A549 (cell line): ENCODE measurements around the gene PLCB2. TPM values are rescaled to one million over a fixed set of nuclear protein-coding genes. Genes with fewer than 3 reads are reported as not detected.

Experiments used
- ATAC-seq, 2 experiments: fragments of 200-7000 bp in 1 of 2; fragments of >200 bp in 1 of 2; cut with Nextera tagmentation in 1 of 2; cut with Tn5 transposase in 1 of 2; 3 replicates each; pipeline versions ENCODE4 v1.8.0 to v1.9.1; 2018 to 2020; ENCODE audit warnings: mild to moderate bottlenecking in 1 of 2, moderate library complexity in 1 of 2
- CTCF ChIA-PET: fragments of 300-600 bp; sonication (Branson Sonifier 250); formaldehyde crosslinking; extraction: SDS; loops from one replicate; lab custom pipeline; 2021; ENCODE audit warnings: antibody characterized with exemption, inconsistent platforms; lab: Yijun Ruan, JAX
- POLR2A ChIA-PET: fragments of 350-600 bp; formaldehyde crosslinking; extraction: SDS; loops from one replicate; lab custom pipeline; 2021; ENCODE audit warnings: antibody characterized with exemption, inconsistent platforms; lab: Yijun Ruan, JAX
- DNase-seq, 2 experiments: peaks; one replicate each; pipeline versions ENCODE4 v3.0.0 to v3.0.0-alpha.2; 2011 to 2016; ENCODE audit warnings: low read depth in 1 of 2, low spot score in 1 of 2
- FAIRE-seq: peaks from 2 replicates; lab custom pipeline; 2011; peaks lifted over from hg19 to GRCh38; lab: Jason Lieb, UNC
- H3K27ac ChIP-seq, 2 experiments: fragments of >200 bp; sonication (Bioruptor Twin); formaldehyde crosslinking; 3 replicates each; pipeline ENCODE4 v1.5.1; 2016 to 2017
- H3K4me1 ChIP-seq: fragments of >200 bp; sonication (Bioruptor Twin); formaldehyde crosslinking; 3 replicates; pipeline ENCODE4 v1.6.1; 2016
- H3K4me2 ChIP-seq: fragments of >200 bp; sonication (Bioruptor Twin); formaldehyde crosslinking; 3 replicates; pipeline ENCODE4 v1.6.1; 2016
- H3K4me3 ChIP-seq: fragments of >200 bp; sonication (Bioruptor Twin); formaldehyde crosslinking; 3 replicates; pipeline ENCODE4 v1.5.1; 2016
- H3K9me3 ChIP-seq: fragments of >200 bp; sonication (Bioruptor Twin); formaldehyde crosslinking; 3 replicates; pipeline ENCODE4 v1.6.1; 2016
- CBX8 ChIP-seq: fragments of 200-600 bp; sonication (generic); IDR thresholded peaks from 2 replicates; pipeline ENCODE4 v1.6.1; 2016
- EHMT2 ChIP-seq: fragments of 200-600 bp; sonication (generic); IDR thresholded peaks from 2 replicates; pipeline ENCODE4 v1.6.1; 2016; ENCODE audit warnings: antibody characterized with exemption, low read depth, mild to moderate bottlenecking, moderate library complexity
- EP300 ChIP-seq, 2 experiments: fragments of >200 bp; sonication (Bioruptor Twin); formaldehyde crosslinking; IDR thresholded peaks; 2 replicates in 1 of 2; 3 replicates in 1 of 2; pipeline ENCODE4 v1.6.1; 2016 to 2017
- JUNB ChIP-seq: fragments of >200 bp; sonication (Bioruptor Twin); formaldehyde crosslinking; IDR thresholded peaks from 2 replicates; pipeline ENCODE4 v1.6.1; 2016
- MAFK ChIP-seq: fragments of 450-650 bp; IDR thresholded peaks from 2 replicates; pipeline ENCODE4 v1.6.1; 2014; ENCODE audit not compliant: partially characterized antibody
- NFE2L2 ChIP-seq: fragments of 150-350 bp; conservative IDR thresholded peaks from 2 replicates; pipeline ENCODE4 v1.6.1; 2014; ENCODE audit warnings: low read length
- RAD21 ChIP-seq, 2 experiments: fragments of >200 bp in 1 of 2; sonication (Bioruptor Twin) in 1 of 2; formaldehyde crosslinking in 1 of 2; IDR thresholded peaks in 1 of 2; conservative IDR thresholded peaks in 1 of 2; 2 replicates in 1 of 2; 3 replicates in 1 of 2; pipeline ENCODE4 v1.6.1; 2012 to 2018; ENCODE audit warnings: inconsistent platforms in 1 of 2
- RNF2 ChIP-seq: fragments of 200-600 bp; sonication (generic); IDR thresholded peaks from 2 replicates; pipeline ENCODE4 v1.6.1; 2016; ENCODE audit warnings: low read depth, mild to moderate bottlenecking, antibody characterized with exemption, moderate library complexity, borderline replicate concordance
- SMC3 ChIP-seq: fragments of >200 bp; sonication (Bioruptor Twin); formaldehyde crosslinking; IDR thresholded peaks from 3 replicates; pipeline ENCODE4 v1.6.1; 2018; ENCODE audit warnings: inconsistent platforms
- SREBF2 ChIP-seq: fragments of 450-650 bp; IDR thresholded peaks from 2 replicates; pipeline ENCODE4 v1.6.1; 2014; ENCODE audit warnings: mild to moderate bottlenecking, moderate library complexity
- TFCP2L1 ChIP-seq: fragments of 250-450 bp; sonication (Bioruptor Pico); IDR thresholded peaks from 2 replicates; pipeline ENCODE4 v1.5.0; 2021; ENCODE audit warnings: mild to moderate bottlenecking
- ZNF302 ChIP-seq: fragments of 250-450 bp; sonication (Bioruptor Pico); IDR thresholded peaks from 2 replicates; pipeline ENCODE4 v1.9.0; 2021; ENCODE audit warnings: inconsistent platforms, mild to moderate bottlenecking, moderate library complexity
- WGBS: methylation state at CpG from one replicate; pipeline ENCODE4 v1.1.6; 2017; ENCODE audit errors: missing lambda C conversion rate; 5-methylcytosine and 5-hydroxymethylcytosine counted together
- polyA plus RNA-seq, 4 experiments: library from polyadenylated mRNA; depleted of rRNA in 3 of 4; stranded (reverse); fragments of >200 nt; fragmentation: RNase III in 1 of 4; extraction: RNeasy Plus Mini Kit Qiagen cat#74134 plus additional on column Dnase treatment in 1 of 4; gene quantifications; 2 replicates in 3 of 4; 3 replicates in 1 of 4; pipeline ENCODE4 v1.2.3, GENCODE V29; 2011 to 2017
- TF ChIP-seq, protein P1 (sequence below): IDR thresholded peaks from 2 replicates; pipeline ENCODE4 v1.6.1; 2012
- TF ChIP-seq, protein P2 (sequence below): IDR thresholded peaks from 2 replicates; pipeline ENCODE4 v1.6.1; 2012
- TF ChIP-seq, protein P3 (sequence below): fragments of >200 bp; sonication (Bioruptor Twin); formaldehyde crosslinking; IDR thresholded peaks from 2 replicates; pipeline ENCODE4 v1.6.1; 2016

PLCB2 gene
- polyA plus RNA-seq, 2 of the 4 experiments (the other 2 are of a cell fraction) = 0.30 to 0.49 TPM

DNA sequence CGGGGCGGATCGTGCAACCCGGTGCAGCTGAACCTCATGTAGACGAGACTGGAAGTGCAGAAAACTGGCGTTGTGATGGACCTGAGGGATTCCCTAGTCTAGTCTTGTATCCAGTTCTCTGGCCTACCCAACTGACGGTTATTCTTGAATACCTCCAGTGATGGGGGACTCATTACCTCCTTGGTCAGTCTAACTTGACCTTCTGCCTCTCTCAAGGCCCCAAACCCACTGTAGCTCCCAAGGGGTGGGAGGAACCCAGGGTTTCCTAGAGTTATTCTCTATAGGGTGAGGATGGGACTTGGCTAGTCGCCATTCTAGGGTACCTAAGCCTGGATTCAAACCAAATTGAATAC is 57.5 kb downstream of the PLCB2 start:
- POLR2A ChIA-PET = no interaction called here
- Histone ChIP-seq H3K27ac (no peak overlapping the region), H3K4me3 (no peak overlapping the region), H3K4me2 (no peak overlapping the region), H3K9me3 (no peaks in the 10 kb centered on the region), H3K4me1 (no peaks in the 10 kb centered on the region)
- TF ChIP-seq EHMT2 = no peak
- no peak for TF ChIP-seq MAFK
- TF ChIP-seq SMC3 = no peak
- no peak for TF ChIP-seq CBX8
- no peak for TF ChIP-seq JUNB
- TF ChIP-seq RNF2 = no peak
- TF ChIP-seq TFCP2L1 (CRISPR knock-in tag) = no peak
- TF ChIP-seq, protein P1, sequence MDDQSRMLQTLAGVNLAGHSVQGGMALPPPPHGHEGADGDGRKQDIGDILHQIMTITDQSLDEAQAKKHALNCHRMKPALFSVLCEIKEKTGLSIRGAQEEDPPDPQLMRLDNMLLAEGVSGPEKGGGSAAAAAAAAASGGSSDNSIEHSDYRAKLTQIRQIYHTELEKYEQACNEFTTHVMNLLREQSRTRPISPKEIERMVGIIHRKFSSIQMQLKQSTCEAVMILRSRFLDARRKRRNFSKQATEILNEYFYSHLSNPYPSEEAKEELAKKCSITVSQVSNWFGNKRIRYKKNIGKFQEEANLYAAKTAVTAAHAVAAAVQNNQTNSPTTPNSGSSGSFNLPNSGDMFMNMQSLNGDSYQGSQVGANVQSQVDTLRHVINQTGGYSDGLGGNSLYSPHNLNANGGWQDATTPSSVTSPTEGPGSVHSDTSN = no peak
- no peak for TF ChIP-seq RAD21 (conservative IDR thresholded peaks at IDR 0.05 in 1 of 2, IDR thresholded peaks at IDR 0.05 in 1 of 2)
- no peak for TF ChIP-seq EP300 (IDR thresholded peaks at IDR 0.05)
- TF ChIP-seq NFE2L2 = no peak
- no peak for ATAC-seq
- CTCF ChIA-PET = interaction anchor here (0.6 to 16.4 kb wide), 6 partner anchors 12 to 45 kb away, joined by 3 to 144 read pairs (median 3); partner anchors contain the start of gene PAK6
- WGBS = 77% methylated on average over 8 of the region's 8 CpGs
- no peak for DNase-seq
- FAIRE-seq = no peak

GRCh38 chr15:40249477-40250303 is 58.0 kb downstream of the PLCB2 start:
- POLR2A ChIA-PET = no interaction called here
- no peak for TF ChIP-seq SREBF2
- TF ChIP-seq, all 56 proteins: peak for 0
- 59% methylated on average over 10 of the region's 11 CpGs for WGBS
- CTCF ChIA-PET = interaction anchor here (1.1 to 16.4 kb wide), 4 partner anchors 24 to 449 kb away, joined by 3 to 144 read pairs (median 6); no protein-coding TSS in a partner anchor
- Histone ChIP-seq H3K9me3 (no peaks in the 10 kb centered on the region), H3K4me1 (no peaks in the 10 kb centered on the region), H3K4me3 (no peak overlapping the region), H3K4me2 (no peak overlapping the region), H3K27ac (no peak overlapping the region)
- DNase-seq (no peak), FAIRE-seq (no peak), ATAC-seq (no peak; a peak in 1 of 6 replicates)

- Histone ChIP-seq H3K9me3 (no peaks in the 10 kb centered on the region), H3K27ac (no peak overlapping the region), H3K4me2 (no peak overlapping the region), H3K4me1 (no peaks in the 10 kb centered on the region), H3K4me3 (no peak overlapping the region)
- TF ChIP-seq EP300 (IDR thresholded peaks at IDR 0.05) = no peak
- no peak for TF ChIP-seq SREBF2
- no peak for TF ChIP-seq ZNF302 (CRISPR knock-in tag)
- TF ChIP-seq, protein P2, sequence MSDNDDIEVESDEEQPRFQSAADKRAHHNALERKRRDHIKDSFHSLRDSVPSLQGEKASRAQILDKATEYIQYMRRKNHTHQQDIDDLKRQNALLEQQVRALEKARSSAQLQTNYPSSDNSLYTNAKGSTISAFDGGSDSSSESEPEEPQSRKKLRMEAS = no peak
- TF ChIP-seq, protein P3, sequence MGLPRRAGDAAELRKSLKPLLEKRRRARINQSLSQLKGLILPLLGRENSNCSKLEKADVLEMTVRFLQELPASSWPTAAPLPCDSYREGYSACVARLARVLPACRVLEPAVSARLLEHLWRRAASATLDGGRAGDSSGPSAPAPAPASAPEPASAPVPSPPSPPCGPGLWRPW = no peak
- TF ChIP-seq TFCP2L1 (CRISPR knock-in tag) = no peak
- FAIRE-seq (no peak), DNase-seq (no peak), ATAC-seq (no peak)
- POLR2A ChIA-PET = no interaction called here
- CTCF ChIA-PET = interaction anchor here (0.8 to 16.4 kb wide), 4 partner anchors 9 to 447 kb away, joined by 3 to 144 read pairs (median 4); no protein-coding TSS in a partner anchor
- WGBS = 82% methylated on average over 12 of the region's 17 CpGs
Measured at GRCh38 chr15:40248006-40248783, 59.5 kb downstream of the PLCB2 start.
